HL-60/S4 treated with phorbol 12-myristate 13-acetate at 8.2 ng/mL for 4 days and 3 days (cell line): ENCODE measurements around the gene PASD1.

Source experiments
- in situ Hi-C: fragments of 300-500 bp; cut with MboI; formaldehyde crosslinking; loops from 2 replicates; pipeline ENCODE4 v1.15.0; 2022; ENCODE audit warnings: low sequenced_read_pairs

The PASD1 gene

DNA sequence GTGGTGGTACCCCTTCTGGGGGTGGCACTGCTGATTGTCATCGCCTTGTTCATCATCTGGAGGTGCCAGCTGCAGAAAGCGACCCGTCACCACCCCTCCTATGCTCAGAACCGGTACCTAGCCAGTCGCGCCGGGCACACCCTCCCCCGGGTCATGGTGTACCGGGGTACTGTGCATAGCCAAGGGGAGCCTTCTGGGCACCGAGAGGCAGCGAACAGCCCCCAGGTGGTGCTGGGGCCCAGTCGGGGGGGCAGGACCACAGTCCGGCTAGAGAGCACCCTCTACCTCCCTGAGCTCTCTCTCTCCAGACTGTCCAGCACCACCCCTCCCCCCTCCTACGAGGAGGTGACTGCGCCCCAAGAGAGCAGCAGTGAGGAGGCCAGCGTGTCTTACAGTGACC, 137.1 kb downstream of the PASD1 start:
- in situ Hi-C loops: no loop called here

DNA sequence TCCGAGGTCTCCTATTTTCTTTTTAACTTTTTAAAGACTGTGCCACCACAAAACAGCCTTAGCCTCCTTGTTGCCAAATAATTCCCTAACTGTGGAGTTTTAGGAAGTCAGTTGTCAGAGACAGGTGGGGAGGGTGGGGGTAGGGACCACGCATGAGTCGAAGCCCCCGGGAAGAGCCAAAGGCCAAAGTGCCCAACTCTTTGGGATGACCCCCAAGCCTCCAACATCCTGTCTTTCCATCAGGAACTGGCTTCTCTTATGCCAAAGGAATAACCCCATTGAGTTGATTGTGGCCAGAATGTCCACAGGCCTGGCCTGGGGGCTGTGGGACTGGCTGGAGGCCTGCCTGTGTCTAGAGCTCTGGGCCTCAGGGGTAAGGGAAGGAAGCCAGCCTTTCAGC, 137.6 kb downstream of the PASD1 start:
- in situ Hi-C loops: no loop called here

DNA sequence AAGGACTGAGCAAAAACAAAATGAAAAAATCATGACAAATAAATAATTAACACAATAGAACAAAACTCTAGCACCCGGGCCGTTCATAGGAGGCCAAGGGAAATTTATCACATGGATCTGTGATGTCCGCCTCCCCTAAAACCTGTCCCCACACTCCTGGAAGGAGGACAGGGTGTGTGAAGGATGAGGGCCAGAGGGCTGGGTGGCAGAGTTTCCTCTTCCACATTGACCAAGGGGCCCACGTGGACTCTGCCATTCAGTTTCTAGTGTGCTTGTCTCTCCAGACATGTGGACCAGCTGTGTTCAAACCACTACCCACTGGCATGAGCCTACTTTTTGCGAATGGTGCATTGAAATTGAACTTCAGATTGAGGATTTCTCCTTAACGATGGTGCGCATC, 138.1 kb downstream of the PASD1 start:
- in situ Hi-C loops: no loop called here

DNA sequence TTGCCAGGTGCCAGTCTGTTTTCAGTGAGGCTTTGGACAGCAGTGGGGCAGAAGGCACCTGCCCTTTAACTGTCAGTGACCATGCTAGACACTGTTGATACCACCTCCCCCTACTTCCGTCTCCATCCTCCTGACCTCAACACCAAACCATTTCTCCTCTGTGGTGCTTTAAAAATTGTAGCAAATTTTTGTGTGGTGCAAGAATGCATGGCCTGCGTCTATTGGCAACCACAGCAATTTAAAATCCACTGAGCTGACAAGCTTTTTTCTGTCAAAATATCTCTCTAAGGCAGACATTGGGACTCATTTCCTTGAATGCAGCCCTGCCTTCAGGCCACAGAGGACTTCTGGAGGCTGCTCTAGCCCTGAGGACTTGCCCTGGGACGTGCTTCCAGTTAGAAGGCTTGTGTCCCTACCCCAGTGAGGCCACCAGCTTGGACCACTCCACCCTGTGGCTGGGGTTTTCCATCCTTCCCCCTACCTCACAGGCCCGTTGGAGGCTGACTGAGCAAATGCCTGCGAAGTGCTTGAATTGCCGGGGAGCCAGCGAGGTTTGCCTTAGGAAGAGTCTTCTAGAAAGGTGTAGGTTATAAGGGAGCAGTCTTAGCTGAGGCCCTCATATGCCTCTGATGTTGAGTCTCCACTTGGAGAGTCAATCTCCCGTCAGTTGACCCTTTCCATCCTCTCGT, 138.7 kb downstream of the PASD1 start:
- in situ Hi-C loops: no loop called here

DNA sequence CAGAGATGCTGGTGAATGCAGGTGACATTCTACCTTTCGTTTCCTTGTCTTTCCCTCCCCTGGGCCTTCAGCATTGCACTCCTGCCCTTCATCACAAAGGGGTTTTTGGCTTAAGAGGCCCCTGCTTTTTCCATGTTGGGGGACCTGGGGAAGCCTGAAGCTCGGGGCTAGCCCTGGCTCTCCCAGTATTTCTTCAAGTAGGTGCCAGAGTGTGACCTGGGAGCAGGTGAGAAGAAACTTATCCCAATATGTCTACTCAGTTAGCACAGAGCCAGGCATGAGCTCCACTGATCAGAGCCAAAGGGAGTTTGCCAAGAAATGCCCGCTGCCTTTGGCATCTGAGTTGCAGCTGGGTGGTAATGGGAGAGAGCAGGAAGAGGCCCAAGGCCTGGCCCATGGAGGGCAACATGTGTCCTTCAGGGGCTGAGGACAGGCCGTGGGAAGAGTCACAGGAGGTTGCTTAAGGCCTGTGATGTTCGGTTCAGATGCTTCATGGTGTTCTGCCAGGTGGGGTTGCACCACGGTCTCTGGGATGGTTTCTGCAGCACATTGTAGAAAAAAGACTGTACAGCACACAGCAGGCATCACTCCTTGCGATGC, 139.4 kb downstream of the PASD1 start:
- in situ Hi-C loops: no loop called here

DNA sequence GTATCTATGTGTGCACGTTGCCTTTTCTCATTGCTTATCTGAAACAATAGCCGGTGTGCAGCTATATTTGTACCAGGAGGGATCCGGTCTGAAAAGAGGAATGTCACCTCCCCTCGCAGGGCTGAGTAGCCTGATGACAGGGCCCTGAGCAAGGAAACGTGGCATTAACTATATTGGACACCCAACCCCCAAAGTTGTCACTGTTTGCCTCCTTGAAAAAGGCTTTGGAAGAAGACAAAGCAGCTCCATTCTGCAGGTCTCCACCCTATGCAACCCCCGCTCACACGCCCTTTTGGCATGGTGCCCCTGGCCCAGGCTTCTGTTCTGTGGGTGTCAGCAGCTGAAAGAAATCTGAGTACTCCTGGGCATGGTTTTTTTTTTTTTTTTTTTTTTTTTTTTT, 140.0 kb downstream of the PASD1 start:
- in situ Hi-C loops: no loop called here

DNA sequence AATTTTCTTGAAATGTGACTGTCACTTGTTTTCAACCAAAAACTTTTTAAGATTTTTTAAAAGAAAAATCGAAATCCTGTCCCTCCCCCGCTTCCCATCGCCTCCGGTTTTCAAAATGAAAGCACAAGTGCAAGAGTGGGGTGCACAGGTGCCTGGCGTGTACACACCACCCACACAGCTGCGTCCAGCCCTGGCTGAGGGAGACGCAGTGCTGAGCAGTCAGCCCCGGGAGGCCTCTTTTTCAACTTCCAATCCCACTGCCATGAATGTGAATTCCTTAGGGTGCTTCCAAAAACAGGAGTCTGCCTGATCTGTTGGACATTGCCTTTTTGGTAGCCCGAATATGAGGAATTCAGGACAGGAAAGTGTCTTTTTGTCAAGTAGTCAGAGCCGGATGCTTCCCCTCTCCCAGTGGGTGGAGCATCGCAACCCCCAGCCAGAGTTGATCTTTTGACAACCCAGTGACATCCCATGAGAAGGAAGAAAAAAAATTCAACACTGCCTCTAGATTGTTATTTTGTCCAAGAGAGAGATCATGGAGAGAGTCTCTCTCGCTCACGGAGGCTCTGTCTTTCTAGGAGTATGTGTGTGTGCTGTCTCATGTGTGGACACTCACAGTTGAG, 140.7 kb downstream of the PASD1 start:
- in situ Hi-C loops: no loop called here

DNA sequence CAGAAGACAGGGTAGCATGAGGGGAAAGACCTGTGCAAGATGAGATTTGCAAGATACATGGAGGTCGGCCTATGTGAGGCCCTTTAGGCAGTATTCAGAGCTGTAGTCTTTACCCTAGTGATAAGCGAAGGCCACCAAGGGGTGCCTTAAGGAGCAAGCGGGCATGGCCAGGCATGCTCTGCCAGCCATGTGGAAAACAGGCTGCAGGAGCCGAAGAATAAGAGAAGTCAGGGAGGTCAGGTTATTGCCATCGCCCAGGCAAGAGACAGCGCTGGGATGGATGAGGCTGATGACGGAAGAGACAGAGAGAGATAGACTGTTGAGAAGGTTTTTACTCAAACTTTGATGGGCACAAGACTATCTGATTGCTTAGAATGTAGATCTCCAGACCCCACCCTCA, 145.3 kb downstream of the PASD1 start:
- in situ Hi-C loops: no loop called here

DNA sequence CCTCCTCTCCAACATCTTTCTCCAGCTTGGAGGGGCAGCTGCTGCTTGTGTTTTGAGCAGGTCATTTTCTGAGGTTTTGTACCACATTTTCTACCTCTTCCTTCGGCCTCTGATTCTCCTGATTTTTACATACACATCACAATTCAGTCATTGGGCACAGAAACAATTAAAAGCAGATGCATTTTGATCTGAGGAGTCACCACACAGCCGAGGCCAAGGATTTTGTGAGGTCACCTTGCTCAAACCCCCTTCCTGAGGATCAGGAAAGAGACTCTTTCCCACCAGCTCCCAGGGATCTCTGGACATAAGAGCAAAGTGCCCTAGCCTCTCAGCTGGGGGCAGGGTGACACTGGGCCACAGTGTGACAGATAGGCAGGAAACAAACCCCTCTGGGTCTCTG, 147.0 kb downstream of the PASD1 start:
- in situ Hi-C loops: no loop called here

DNA sequence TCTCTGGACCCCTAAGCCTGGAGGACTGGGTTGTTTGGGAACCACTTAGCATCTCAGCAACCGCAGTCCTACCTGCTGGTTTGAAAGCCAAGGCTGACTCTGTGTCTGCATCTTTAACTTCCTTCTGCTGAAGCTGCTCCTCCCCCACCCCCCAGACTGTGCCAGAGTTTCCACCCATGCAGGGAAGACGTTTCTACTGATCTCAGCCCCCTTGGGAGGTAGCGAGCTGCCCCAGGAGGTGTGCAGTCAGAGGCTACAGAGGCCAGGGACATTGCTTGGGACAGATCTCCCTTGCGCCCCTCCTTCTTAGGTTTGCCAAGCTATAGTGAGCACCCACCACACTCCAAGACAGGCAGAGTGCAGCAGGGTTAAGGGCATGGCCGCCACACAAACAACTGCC, 147.7 kb downstream of the PASD1 start:
- in situ Hi-C loops: no loop called here

DNA sequence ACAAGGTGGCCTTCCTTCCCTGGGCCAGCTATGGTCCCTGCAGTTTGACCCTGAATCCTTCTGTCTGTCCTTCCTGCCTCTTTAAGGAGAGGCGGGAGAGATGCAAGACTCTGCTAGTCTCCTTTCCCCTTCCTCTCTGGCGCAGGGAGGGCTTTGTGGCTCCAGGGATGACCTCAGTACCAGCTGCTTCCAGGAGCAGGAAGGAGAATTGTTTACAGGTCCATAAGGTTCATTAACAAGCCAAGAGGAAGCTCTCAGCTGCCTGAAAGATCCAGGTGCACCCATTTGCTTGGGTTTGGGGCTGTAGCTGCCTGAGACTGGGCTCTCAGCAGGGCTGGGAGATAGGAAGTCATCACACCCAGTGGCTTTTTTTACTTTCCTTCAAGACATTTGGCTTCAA, 148.3 kb downstream of the PASD1 start:
- in situ Hi-C loops: no loop called here

DNA sequence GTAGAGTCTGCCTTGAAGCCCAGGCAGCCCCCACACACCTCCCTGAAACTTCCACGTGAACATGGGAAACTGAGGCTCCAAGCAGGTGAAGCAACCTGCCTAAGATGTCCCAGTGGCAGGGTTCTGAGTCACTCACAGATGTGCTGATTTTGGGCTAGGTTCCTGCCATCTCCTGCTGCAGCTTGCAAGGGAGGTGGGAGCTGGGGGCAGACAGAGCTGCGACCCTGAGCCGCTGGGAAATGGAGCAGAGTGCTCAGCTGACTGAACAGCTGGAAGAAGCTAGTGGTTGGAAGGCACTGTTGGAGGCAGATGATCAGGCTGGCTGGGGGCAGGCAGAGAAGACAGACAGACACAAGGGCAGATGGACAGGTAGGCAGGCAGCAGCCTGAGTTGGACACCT, 148.8 kb downstream of the PASD1 start:
- in situ Hi-C loops: no loop called here

DNA sequence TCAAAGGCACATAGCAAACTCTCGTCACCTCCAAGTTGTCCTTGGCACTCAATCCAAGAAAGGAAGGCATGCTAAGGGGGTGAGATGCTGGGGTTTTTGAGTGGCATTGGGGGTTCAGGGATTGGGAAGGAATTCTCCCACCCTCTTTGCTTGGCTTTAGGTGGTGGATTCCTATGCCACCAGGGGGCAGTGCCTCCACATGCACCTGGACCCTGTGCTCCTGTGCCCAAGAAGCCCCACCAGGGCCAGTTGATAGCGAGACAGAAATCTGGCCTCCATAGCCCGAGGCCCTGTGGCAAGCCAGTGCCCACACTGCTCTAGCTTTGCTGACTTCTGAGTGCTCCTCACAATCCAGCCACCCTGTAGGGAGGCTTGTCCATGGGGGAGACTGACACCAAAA, 150.4 kb downstream of the PASD1 start:
- in situ Hi-C loops: no loop called here

DNA sequence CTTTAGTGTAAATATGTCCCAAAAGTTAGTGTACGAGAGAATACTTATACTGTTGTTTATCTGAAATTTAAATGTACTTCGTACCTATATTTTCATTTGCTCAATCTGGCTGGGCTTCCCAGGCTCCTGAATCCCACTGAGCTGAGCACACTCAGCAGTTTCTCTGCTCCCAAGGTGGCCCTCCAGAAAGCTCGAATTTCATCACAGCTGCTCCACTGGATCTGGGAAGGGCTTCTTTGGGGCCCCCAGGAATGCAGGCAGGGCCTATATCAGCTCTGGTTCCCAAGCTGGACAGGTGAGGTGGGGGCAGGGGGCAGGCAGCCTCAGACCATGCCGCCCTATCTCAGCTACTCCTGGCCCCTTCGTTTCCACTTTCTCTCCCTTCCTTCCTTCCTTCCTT, 150.9 kb downstream of the PASD1 start:
- in situ Hi-C loops: no loop called here

DNA sequence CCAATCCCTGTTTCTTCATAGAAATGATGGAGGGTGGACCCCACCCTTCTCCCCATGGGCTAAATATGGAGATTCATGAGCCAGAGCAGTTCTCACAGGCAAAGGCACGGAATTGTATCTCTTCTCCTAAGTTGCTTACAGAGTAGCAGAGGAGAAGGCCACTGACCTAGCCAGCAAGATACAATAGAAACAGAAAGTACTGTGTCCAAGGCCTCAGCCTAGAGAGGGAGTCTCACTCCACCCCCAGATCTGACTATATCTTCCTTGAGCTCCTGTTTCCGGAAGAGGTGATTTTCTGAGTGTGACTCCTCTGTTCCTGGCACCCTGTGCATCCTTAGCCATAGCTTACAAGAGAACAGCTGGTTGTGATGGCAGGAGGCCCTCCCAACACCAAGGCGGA, 152.3 kb downstream of the PASD1 start, which contains the start of gene FATE1:
Gene FATE1, plus strand, starts transcription at position 284 of the 400 bp plus-strand sequence. Its CDS starts 85 bp downstream, at position 369.
- in situ Hi-C loops: no loop called here

DNA sequence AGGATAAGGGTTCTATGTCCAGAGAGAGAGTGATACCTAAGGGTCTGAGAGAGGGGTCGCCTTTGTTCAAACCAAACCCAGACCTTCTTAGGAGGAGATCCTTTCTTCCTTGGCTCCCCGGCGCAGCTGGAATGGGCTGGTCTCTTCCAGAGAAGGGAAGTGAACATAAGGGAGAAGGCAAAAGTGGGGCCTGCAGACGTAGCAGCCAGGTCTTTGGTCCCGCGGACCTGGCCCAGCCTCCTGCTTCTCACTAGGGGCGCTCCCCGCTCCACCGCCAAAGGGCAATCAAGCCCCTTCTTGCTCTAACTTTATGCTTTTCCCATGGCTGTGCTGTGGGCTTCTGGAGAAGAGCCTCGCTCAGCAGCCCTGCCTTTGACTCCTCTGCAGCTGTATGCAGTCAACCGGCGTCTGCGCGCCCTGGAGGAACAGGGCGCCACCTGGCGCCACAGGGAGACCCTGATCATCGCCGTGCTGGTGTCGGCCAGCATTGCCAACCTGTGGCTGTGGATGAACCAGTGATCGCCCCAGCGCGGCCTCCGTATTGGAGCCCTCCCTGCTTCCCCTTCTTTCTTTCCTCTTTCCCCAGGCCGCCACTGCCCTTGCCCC, 158.9 kb downstream of the PASD1 start:
- in situ Hi-C loops: no loop called here

DNA sequence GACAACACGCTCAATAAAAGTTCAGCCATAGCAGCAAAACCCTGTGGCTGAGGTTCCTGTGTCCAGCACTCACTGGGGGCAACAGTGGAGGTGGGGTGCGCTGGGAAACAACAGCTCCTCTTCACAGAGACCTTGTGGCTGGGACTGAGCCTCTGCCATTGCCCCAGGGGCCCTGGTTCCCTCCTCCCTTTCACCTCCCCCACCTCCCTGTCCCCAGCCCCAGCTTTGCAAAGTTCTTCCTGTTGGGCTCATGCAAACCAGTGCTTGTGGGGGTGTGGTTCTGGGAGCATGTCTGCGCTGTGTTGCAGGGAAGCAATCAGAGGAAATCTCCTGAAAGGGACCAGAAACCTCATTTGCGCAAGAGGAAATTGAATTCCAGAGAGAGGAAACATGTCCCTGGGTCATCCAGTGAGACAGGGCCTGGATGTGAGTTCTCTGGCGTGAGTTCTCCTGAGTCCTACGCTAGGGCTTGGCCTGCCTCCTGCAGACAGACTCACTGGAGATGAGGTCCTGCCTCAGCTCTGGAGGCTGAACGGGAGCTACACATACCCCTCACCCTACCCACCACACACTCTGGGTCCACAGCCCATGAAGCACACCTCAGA, 159.8 kb downstream of the PASD1 start:
- in situ Hi-C loops: no loop called here

DNA sequence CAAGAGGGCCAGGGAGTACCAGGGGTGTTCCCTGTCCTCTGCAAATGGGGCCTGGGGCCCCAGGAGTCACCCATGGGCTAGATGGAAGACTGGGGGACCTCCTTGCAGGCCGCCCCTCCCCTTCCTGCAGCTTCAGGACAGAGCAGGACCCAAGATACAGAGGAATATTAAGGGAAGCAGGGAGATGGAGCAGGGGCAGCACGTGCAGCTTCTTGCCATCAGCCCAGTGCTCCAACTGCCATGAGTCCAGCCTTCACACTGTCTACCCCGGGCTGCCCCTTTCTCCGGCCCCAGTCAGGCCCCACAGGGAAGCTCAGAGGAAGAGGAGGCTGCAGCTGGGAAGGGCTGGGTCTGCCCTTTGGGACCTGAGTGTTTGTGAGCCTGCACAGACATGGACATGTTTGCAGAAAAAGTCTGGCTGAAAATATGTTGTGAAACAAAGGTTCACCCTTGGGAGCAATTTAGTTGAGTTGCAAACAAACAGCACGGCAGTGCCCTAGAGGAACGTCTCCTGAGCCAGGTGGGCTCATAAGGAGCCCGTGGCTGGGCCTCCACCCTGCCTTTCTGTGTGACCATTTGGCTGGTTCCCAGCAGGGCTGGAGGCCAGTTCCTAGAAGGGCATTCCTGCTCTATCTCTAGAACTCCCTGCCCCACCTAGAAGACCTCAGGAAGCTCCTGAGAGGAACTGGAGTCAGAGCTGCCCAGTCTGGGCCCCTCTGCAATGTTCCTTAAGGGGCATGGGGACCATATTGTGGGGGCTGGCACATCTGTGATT, 161.3 kb downstream of the PASD1 start:
- in situ Hi-C loops: no loop called here

DNA sequence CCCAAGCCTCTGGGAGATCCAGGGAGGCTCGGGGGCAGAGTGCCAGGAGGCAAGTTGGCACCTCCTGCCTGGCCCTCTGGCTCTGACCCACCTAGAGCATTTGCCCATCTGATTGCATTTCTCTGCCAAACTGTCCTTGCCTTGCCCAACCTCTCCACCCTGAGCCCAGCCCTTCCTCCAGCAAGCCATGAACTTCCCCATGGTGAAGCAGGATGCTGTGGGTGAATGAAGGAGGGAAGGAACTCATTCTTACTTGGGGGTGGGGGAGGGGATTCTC, 161.8 kb downstream of the PASD1 start:
- in situ Hi-C loops: no loop called here
